Activated CD4-positive, alpha-beta T cell treated with anti-CD3 and anti-CD28 coated beads, Interleukin-2, amount 10 ng/mL, durations not matched to agents 7 days and 5 days (primary cell): Measurements from ENCODE around the gene LPAR3. TPM values are rescaled to one million over a fixed set of nuclear protein-coding genes. Genes with fewer than 3 reads are reported as not detected.

Experiments used
- CTCF ChIA-PET: fragments of 350-600 bp; sonication (Branson Sonifier 250); formaldehyde crosslinking; loops from one replicate; lab custom pipeline; 2021; ENCODE audit warnings: antibody characterized with exemption; lab: Charles Lee
- POLR2A ChIA-PET: fragments of 350-600 bp; sonication (Branson Sonifier 250); formaldehyde crosslinking; loops from one replicate; lab custom pipeline; 2021; ENCODE audit warnings: antibody characterized with exemption; lab: Charles Lee
- DNase-seq: peaks from one replicate; pipeline ENCODE4 v3.0.0-alpha.2; 2020
- H3K27ac Mint-ChIP-seq: one replicate; pipeline ENCODE4 v1.8.0; 2021; ENCODE audit warnings: mild to moderate bottlenecking, moderate library complexity, mixed read lengths
- H3K27me3 Mint-ChIP-seq: one replicate; pipeline ENCODE4 v1.8.0; 2021; ENCODE audit warnings: mixed read lengths
- H3K36me3 Mint-ChIP-seq: one replicate; pipeline ENCODE4 v1.8.0; 2021; ENCODE audit warnings: low read depth, mixed read lengths
- H3K4me1 Mint-ChIP-seq: one replicate; pipeline ENCODE4 v1.8.0; 2021; ENCODE audit warnings: mixed read lengths
- H3K4me3 Mint-ChIP-seq: one replicate; pipeline ENCODE4 v1.8.0; 2021; ENCODE audit warnings: mild to moderate bottlenecking, moderate library complexity, mixed read lengths
- H3K9me3 Mint-ChIP-seq: one replicate; pipeline ENCODE4 v1.8.0; 2021; ENCODE audit warnings: mixed read lengths
- total RNA-seq, 2 experiments: library from RNA; stranded (reverse); gene quantifications; one replicate each; pipeline ENCODE4 v1.2.3, GENCODE V29; 2021

Gene LPAR3
- total RNA-seq, 2 experiments from 2014 or later, result 1.3 to 1.5 TPM

DNA sequence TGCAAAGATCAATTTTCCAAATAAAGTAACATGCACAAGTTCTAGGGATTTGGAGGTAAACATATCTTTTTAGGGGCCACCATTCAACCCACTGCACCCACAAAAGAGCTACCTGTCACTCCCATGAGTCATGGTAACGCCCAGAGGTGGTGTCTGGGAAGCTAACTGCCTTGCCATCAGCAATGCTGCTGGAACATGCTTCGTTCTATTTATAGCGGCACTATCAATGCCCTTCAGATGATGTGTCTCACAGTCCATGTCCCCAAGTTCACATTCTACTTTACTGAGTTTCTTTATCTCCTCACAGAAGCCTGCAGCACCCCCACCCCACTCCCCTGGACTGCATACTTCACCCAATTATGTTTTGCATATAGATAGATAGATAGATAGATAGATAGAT lies 95.4 kb downstream of the LPAR3 start:
- POLR2A ChIA-PET, result no interaction called here
- Mint-ChIP-seq H3K27me3 (peaks cover 7% of the 10 kb centered on the region), H3K4me1 (peaks cover 5% of the 10 kb centered on the region), H3K4me3 (no peak overlapping the region), H3K27ac (no peak overlapping the region), H3K36me3 (no peaks in the 10 kb centered on the region), H3K9me3 (peaks cover 4% of the 10 kb centered on the region)
- no peak for DNase-seq
- CTCF ChIA-PET, result no interaction called here

DNA sequence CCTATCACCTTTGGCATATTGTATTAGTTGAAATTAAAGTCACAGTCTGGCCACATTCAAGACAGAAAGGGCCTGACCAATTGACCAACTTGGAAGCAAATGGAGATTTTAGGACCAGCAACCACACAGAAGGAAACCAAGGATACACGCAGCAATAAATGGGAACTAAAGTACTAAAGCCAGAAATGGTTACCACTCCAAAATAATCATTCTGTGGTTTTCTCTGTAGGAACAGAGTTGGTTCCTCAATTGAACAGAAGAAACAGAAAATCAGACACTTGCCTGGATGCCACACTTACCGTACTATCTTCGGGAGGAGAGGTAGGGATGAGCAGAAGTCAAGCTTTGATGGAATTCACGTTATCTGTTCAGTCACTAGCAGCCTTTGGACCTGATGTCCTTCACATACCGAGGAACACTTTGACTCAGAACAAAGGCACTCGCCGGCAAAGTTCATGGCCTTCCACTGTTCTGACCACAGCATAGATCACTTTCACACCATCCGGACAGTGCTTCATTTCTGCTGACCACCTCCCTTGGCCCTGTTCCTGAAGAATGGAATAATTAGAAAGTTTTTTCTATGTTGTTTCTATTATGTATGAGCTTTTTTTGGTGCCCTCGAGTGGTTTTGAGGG lies 96.9 kb downstream of the LPAR3 start:
- no peak overlapping the region for H3K27ac Mint-ChIP-seq
- CTCF ChIA-PET, result interaction anchor here (1.6 kb wide), 1 partner anchor 14 kb away, joined by 3 read pairs; no protein-coding TSS in a partner anchor
- DNase-seq, result no peak
- no peaks in the 10 kb centered on the region for H3K36me3 Mint-ChIP-seq
- H3K27me3 Mint-ChIP-seq, result peaks cover 11% of the 10 kb centered on the region
- no peak overlapping the region for H3K4me3 Mint-ChIP-seq
- peaks cover 1% of the 10 kb centered on the region for H3K4me1 Mint-ChIP-seq
- H3K9me3 Mint-ChIP-seq, result peaks cover 8% of the 10 kb centered on the region
- POLR2A ChIA-PET, result no interaction called here

DNA sequence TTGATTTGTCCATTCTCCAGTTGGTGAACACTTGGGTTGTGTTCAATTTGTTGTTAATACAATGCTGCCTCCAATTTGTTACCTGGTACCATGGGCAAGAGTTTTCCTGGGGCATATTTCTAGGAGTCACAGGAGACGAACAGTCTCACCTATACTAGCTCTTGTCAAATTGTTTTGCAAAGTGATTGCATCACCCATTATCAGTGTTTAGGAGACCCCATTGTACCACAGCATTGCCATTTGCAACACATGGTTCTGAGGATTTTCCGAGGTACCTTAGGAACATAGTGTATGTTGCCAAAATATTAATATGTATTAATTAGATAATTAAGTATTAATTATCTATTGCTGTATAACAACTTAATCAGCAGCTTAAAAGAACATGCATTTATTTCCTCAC lies 97.8 kb downstream of the LPAR3 start:
- Mint-ChIP-seq H3K9me3 (peaks cover 6% of the 10 kb centered on the region), H3K4me1 (peaks cover 1% of the 10 kb centered on the region)

DNA sequence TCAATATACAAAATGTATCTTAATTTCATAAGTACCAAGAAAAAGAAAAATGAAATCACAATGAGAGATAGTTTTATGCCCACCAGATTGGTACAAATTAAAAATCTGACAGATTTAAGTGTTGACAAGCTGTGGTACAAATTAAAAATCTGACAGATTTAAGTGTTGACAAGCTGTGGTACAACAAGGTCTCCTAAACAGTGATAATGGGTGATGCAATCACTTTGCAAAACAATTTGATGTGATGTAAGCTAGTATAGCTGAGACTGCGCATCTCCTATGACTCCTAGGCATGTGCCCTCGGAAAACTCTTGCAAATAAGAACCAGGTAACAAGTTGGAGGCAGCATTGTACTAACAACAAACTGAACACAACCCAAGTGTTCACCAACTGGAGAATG lies 100.6 kb downstream of the LPAR3 start:
- no peaks in the 10 kb centered on the region for H3K36me3 Mint-ChIP-seq
- H3K4me3 Mint-ChIP-seq, result no peak overlapping the region
- H3K4me1 Mint-ChIP-seq, result no peaks in the 10 kb centered on the region
- DNase-seq, result no peak
- no peak overlapping the region for H3K27ac Mint-ChIP-seq
- H3K27me3 Mint-ChIP-seq, result peaks cover 16% of the 10 kb centered on the region
- POLR2A ChIA-PET, result no interaction called here
- CTCF ChIA-PET, result interaction anchor here (2.0 to 2.1 kb wide), 2 partner anchors 10 to 21 kb away, joined by 5 to 6 read pairs; no protein-coding TSS in a partner anchor
- peaks cover 6% of the 10 kb centered on the region for H3K9me3 Mint-ChIP-seq

More for the DNA sequence above, 97.8 kb downstream of the LPAR3 start:
- H3K27me3 Mint-ChIP-seq, result peaks cover 8% of the 10 kb centered on the region
- no peak for DNase-seq
- POLR2A ChIA-PET, result no interaction called here
- CTCF ChIA-PET, result interaction anchor here (0.6 to 1.6 kb wide), 2 partner anchors 13 to 16 kb away, joined by 3 read pairs; no protein-coding TSS in a partner anchor
- H3K4me3 Mint-ChIP-seq, result no peak overlapping the region
- H3K36me3 Mint-ChIP-seq, result no peaks in the 10 kb centered on the region
- no peak overlapping the region for H3K27ac Mint-ChIP-seq

DNA sequence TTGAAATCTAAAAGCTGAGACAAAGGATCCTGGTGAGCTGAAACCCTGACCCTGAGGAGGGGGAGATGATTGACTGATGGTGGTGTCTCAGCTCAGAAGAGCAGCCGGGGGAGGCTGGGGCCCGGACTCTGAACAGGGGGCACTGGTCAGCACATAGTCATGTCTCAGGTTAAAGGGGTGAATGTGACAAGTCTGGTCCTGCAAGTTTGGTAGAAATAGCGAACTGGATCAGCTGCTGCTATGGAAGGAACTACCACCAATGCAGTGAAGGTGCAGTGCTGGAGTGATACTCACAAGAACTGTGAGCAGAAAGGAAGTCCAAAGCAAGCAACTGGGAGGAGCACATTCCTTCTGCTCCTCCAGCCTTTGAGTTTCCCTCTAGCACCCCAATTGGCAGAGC lies 104.0 kb downstream of the LPAR3 start:
- no peaks in the 10 kb centered on the region for H3K4me1 Mint-ChIP-seq
- no peak for DNase-seq
- no peaks in the 10 kb centered on the region for H3K36me3 Mint-ChIP-seq
- POLR2A ChIA-PET, result no interaction called here
- CTCF ChIA-PET, result interaction anchor here (1.1 to 1.4 kb wide), 2 partner anchors 17 to 27 kb away, joined by 4 read pairs; no protein-coding TSS in a partner anchor
- peaks cover 6% of the 10 kb centered on the region for H3K9me3 Mint-ChIP-seq
- H3K27ac Mint-ChIP-seq, result no peak overlapping the region
- peaks cover 13% of the 10 kb centered on the region for H3K27me3 Mint-ChIP-seq
- H3K4me3 Mint-ChIP-seq, result no peak overlapping the region

DNA sequence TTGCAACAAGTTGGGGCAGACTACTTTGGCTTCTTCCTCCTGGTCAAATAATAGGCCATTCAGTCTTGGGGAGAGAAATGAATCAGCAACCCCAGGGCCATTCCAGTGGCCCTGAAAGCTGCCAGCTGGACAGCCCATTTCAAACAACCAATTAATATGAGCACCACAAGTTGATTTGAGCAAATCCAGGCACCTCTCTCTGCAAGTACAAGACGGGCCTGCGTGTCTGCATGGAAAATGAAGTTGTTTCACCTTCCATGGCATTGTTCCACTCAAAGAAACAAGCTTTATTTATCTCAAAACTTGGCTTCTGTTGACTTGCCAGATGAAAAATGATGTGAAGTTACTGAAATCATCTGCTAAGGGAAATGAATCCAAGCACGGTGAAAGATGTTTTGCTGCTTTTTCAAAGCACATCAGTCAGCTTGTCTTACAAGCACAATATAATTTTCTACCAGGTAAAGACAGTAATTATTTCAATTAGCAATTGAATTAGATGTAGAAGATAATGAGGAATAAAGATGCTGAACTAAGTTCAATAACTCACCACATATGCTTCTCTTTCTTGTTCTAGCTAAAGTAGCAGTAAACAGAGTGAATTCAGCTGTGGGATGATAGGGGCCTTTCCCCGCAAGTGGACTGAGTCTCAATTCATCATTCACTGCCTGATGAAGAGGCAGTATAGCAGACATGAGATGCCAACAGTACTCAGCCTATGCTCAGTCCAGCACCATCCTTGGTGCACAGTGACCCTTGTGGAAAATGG lies 107.6 kb downstream of the LPAR3 start:
- H3K4me3 Mint-ChIP-seq, result no peak overlapping the region
- H3K4me1 Mint-ChIP-seq, result peaks cover 18% of the 10 kb centered on the region
- no peak overlapping the region for H3K27ac Mint-ChIP-seq
- DNase-seq, result no peak
- peaks cover 16% of the 10 kb centered on the region for H3K27me3 Mint-ChIP-seq
- H3K36me3 Mint-ChIP-seq, result no peaks in the 10 kb centered on the region
- CTCF ChIA-PET, result interaction anchor here (0.5 to 1.3 kb wide), 5 partner anchors 8 to 258 kb away, joined by 3 to 4 read pairs (median 3); no protein-coding TSS in a partner anchor
- POLR2A ChIA-PET, result no interaction called here
- no peaks in the 10 kb centered on the region for H3K9me3 Mint-ChIP-seq

DNA sequence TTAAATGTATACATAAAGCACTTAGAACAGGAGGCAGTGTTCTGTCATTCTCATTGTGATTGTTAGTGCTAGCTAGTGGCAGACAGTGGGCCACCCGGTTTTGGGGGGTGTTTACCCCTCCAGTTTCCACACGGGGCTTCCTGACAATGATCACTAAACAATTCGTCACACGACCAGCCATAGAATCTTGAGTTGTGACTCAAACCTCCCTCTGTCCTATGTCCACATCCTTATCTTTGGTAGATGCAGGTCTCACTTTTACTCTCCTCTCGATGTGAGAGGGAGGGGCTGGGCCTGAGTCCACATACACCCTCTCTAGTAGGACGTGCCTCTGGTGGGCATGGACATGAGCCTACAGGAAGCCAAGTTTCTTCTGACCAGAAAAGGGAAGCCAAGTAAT lies 110.1 kb downstream of the LPAR3 start:
- ChIA-PET CTCF (interaction anchor here (0.8 to 1.8 kb wide), 17 partner anchors 10 to 327 kb away, joined by 3 to 12 read pairs (median 4); partner anchors contain the start of genes GNG5 and SPATA1), POLR2A (interaction anchor here (0.6 kb wide), 1 partner anchor 341 kb away, joined by 3 read pairs; no protein-coding TSS in a partner anchor)
- Mint-ChIP-seq H3K9me3 (no peaks in the 10 kb centered on the region), H3K36me3 (no peaks in the 10 kb centered on the region), H3K27me3 (peaks cover 8% of the 10 kb centered on the region), H3K4me3 (no peak overlapping the region), H3K27ac (no peak overlapping the region), H3K4me1 (peaks cover 34% of the 10 kb centered on the region)
- no peak for DNase-seq

DNA sequence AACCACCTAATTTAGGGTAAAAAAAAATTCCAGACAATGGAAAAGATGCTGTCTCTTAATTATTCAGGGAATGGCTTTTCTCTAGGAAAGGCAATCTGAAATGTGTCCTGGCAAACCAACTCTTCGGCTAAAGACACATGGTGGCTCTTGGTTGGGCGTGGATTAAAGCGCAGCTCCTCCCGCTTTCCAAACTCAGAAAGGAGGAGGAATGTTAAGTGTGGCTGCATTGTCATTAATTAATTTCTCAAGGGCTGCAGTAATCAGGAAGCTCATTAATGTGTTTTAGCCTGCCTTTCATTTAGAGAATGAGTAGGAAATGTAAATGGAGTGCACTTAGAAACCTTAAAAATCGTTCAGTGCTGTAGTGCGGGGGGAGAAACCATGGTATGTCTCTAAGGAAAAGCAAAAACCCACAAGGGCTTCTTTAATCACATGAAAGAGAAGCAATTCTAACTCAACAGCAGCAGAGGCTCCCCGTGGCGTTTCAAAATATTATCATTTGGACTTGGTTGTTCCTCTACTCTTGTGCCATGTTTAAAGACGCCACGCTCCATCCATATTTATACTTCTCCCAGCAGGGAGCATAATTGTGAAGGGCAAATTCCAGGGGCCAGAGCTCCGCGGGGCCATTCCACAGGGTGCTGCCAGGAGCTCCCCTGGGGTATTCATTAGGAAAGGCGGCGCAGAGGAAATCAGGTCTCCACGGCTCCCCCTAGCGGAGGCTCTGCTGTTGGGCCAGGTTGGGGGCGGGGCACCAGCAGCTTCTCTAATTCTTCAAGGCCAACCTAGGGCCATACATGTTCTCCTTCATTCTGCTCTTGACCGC lies 110.8 kb downstream of the LPAR3 start:
- CTCF ChIA-PET, result interaction anchor here (0.5 to 1.8 kb wide), 23 partner anchors 10 to 327 kb away, joined by 3 to 12 read pairs (median 3); partner anchors contain the start of genes GNG5 and SPATA1
- Mint-ChIP-seq H3K9me3 (no peaks in the 10 kb centered on the region), H3K27me3 (peaks cover 8% of the 10 kb centered on the region), H3K27ac (peak overlapping the region; percentile 22), H3K4me3 (peak overlapping the region; percentile 61), H3K36me3 (no peaks in the 10 kb centered on the region), H3K4me1 (peaks cover 34% of the 10 kb centered on the region)
- POLR2A ChIA-PET, result interaction anchor here (0.6 kb wide), 1 partner anchor 340 kb away, joined by 3 read pairs; no protein-coding TSS in a partner anchor
- DNase-seq, result peak; percentile 78

DNA sequence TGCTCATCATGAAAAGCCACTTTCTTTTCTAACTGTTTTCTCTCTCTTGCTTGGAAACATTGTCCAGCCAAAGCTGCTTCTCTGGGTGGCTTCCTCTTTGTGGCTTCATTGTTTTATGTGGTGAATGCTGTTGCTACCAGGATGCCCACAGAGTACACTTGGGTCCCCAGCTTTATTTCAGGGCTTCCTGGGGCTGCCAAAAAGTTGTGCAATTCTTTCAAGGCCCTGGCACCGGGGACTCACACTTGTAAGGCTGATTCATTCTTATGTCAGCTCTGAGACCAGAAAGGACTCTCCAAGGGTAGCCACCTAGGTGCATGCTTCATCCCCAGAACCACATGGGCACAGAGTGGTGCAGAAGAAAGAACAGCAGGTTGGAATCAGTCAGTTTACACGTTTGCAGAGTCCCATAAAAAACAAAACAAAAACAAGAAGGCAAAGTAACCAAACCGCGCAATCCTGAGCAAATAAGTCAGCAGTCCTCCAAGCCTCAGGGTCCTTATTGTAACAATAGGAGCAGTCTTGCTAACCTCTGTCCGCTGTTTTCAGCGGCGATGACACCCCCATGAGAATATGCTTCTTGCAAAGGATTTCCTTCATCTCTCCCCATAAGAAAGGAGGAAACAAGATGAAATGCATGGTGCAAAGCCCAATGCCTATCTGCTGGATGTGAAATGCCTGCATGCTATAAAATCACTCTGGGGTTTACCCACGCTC lies 112.8 kb downstream of the LPAR3 start:
- no peak overlapping the region for H3K4me3 Mint-ChIP-seq
- ChIA-PET CTCF (interaction anchor here (0.7 kb wide), 1 partner anchor 17 kb away, joined by 3 read pairs; no protein-coding TSS in a partner anchor), POLR2A (interaction anchor here (0.7 kb wide), 1 partner anchor 54 kb away, joined by 3 read pairs; no protein-coding TSS in a partner anchor)
- H3K9me3 Mint-ChIP-seq, result no peaks in the 10 kb centered on the region
- peaks cover 8% of the 10 kb centered on the region for H3K27me3 Mint-ChIP-seq
- H3K27ac Mint-ChIP-seq, result peak overlapping the region; percentile 71
- peak; percentile 46 for DNase-seq
- H3K4me1 Mint-ChIP-seq, result peaks cover 34% of the 10 kb centered on the region
- H3K36me3 Mint-ChIP-seq, result no peaks in the 10 kb centered on the region

DNA sequence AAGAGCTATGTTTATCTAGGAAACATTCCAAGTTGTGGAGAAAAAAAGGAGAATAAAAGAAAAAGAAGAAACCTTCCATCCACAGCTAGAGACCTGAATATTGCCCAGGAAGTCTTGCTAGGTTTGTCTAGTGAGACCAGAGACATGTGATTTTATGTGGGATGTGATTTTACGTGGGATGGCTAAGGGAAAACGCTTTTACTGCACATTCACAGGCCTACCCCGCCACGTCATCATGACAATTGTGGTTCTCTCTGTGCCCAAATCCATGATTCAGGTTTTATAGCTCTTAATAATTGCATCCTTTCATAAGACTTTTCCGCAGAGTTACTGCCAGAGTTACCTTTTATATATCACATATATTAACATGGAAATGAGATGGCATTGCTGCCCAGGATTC lies 116.4 kb downstream of the LPAR3 start:
- Mint-ChIP-seq H3K36me3 (no peaks in the 10 kb centered on the region), H3K27ac (no peak overlapping the region), H3K9me3 (no peaks in the 10 kb centered on the region), H3K4me3 (no peak overlapping the region), H3K27me3 (peaks cover 9% of the 10 kb centered on the region), H3K4me1 (peaks cover 25% of the 10 kb centered on the region)
- no peak for DNase-seq
- ChIA-PET CTCF (interaction anchor here (1.2 to 1.6 kb wide), 2 partner anchors 17 to 88 kb away, joined by 3 to 5 read pairs; no protein-coding TSS in a partner anchor), POLR2A (no interaction called here)

DNA sequence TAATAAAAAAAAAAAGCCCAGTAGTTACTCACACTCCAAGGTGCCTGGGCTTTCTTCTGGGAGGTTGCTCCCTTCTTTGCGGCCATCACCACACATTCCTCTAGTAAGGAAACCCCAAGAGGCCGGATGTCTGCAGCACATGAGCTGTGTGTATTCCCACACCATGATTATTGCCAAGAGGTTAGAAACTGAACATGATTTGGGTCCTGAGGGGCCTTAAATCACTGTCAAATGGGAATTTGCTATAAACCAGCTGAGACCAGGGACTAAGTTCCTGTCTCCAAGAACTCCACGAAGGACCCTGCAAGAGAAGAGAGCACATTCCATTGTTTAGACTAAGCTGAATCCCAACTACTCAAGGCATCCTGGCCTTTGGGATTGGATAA lies 117.5 kb downstream of the LPAR3 start:
- Mint-ChIP-seq H3K4me1 (peaks cover 20% of the 10 kb centered on the region), H3K36me3 (no peaks in the 10 kb centered on the region), H3K4me3 (no peak overlapping the region), H3K27ac (no peak overlapping the region), H3K27me3 (peaks cover 4% of the 10 kb centered on the region), H3K9me3 (no peaks in the 10 kb centered on the region)
- ChIA-PET CTCF (interaction anchor here (0.6 kb wide), 1 partner anchor 218 kb away, joined by 3 read pairs; no protein-coding TSS in a partner anchor), POLR2A (no interaction called here)
- no peak for DNase-seq
